T-helper 1 cell (primary cell): ENCODE results near the gene CAMK1D.

Source experiments
- DNase-seq, 5 donors: peaks; one replicate each; pipeline ENCODE4 v3.0.0-alpha.2; 2012 to 2020

CAMK1D gene

DNA sequence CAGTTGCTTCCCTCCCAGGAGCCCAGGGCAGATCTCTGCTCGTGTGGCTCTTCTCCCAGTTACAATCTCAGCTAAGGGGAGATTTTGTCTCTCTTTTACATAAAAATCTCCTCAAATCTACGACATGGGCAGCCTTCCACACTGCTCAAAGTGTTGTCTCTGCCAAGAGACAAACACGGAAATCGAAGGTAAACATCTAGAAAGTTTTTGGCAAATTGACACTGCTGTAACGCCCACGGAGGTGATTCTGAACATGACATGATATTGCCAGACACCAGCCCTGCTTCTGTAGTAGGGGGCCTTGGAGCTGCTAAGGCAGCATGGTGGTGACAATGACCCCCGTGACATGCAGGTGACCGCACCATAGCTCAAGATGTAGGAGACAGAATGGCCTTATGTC, 523.8 kb downstream of the CAMK1D start:
- DNase-seq = no peak

- no peak for DNase-seq
Measured at GRCh38 chr10:12874501-12874900, 525.2 kb downstream of the CAMK1D start.

- no peak for DNase-seq
Measured at GRCh38 chr10:12875100-12875499, 525.8 kb downstream of the CAMK1D start.

GRCh38 chr10:12876266-12876665, 526.9 kb downstream of the CAMK1D start:
- no peak for DNase-seq

DNA sequence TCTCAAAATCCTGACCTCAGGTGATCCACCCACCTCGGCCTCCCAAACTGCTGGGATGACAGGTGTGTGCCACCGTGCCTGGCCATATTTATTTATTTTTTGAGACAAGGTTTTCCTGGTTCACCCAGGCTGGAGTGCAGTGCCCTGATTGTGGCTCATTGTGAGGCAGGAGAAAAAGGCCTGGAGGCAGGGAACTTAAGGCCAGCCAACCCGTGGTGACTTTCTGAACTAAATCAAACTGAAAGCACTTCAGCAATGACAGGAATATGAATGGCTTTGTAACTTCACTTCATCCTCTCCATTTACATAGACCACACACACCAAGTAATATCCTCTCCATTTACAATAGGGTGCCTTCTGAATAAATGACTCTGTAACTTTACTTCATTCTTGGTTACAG, 527.8 kb downstream of the CAMK1D start:
- no peak for DNase-seq

DNA sequence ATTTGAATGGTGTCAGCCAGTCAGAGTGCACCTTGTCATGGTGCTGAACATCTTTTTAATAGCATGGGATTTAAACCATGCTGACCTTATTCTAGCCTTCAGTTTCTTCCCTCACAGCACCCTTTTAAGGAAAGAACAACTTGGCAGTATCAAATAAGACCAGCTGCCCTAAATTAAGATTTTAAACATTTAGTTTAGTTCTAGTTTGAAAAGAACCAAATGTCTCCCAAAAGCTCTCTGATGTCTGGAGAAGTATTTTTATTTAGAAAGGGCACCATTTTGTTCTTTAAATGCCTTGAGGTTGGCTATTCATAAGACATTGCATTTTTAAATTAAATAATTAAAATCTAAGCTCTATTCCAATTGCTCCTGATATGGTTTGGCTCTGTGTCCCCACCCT, 531.1 kb downstream of the CAMK1D start:
- no peak for DNase-seq

- DNase-seq = no peak
Measured at GRCh38 chr10:12884851-12885250, 535.5 kb downstream of the CAMK1D start.
